ENCODE data around the gene ADAM12.

Gene ADAM12

DNA sequence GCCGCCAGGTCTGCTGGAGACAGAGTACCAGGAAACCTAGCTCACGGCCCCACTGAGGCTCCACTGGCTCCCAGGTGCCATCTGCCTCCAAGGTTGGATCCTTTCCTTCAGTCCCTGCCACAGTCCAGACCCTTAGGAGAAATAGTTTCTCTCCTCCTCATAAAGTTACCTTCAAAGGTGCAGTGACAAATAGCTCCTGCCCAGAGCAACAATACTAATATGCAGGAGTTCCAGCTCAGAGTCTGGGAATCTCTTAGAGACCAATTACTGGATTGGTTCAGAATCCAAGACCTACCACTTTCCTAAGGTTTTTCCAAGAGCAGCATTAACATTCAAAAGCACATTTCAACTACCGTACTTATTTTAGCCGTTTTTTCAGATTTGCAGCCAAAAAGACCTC is 41.0 kb upstream of the ADAM12 start:
- H3K9me3 ChIP-seq (ENCODE audit: insufficient read depth, low read length): no peaks in the 10 kb centered on the region
- H3K79me2 ChIP-seq (ENCODE audit: low read length): no peaks in the 10 kb centered on the region
- H3K27me3 ChIP-seq (ENCODE audit: low read depth, low read length): no peaks in the 10 kb centered on the region
- no peaks in the 10 kb centered on the region for H4K20me1 ChIP-seq (ENCODE audit: insufficient read depth, low read length)
- H3K36me3 ChIP-seq (replicated peaks; ENCODE audit: low read depth, low read length): no peaks in the 10 kb centered on the region
- H3K4me3 ChIP-seq (ENCODE audit: low read length): no peak overlapping the region
- no peak overlapping the region for H3K4me2 ChIP-seq (ENCODE audit: low read length)
- no peaks in the 10 kb centered on the region for H3K4me1 ChIP-seq (ENCODE audit: low read length)
- H3K27ac ChIP-seq (ENCODE audit: low read length): no peak overlapping the region
- no peak overlapping the region for H2AFZ ChIP-seq (ENCODE audit: low read depth, low read length)
- TF ChIP-seq CTCF (IDR thresholded peaks at IDR 0.05; ENCODE audit: low read depth, low read length): no peak
- no peak for TF ChIP-seq EZH2phosphoT487 (IDR thresholded peaks at IDR 0.05; ENCODE audit: low read depth)
- no peak overlapping the region for H3K9ac ChIP-seq (ENCODE audit: low read length)

DNA sequence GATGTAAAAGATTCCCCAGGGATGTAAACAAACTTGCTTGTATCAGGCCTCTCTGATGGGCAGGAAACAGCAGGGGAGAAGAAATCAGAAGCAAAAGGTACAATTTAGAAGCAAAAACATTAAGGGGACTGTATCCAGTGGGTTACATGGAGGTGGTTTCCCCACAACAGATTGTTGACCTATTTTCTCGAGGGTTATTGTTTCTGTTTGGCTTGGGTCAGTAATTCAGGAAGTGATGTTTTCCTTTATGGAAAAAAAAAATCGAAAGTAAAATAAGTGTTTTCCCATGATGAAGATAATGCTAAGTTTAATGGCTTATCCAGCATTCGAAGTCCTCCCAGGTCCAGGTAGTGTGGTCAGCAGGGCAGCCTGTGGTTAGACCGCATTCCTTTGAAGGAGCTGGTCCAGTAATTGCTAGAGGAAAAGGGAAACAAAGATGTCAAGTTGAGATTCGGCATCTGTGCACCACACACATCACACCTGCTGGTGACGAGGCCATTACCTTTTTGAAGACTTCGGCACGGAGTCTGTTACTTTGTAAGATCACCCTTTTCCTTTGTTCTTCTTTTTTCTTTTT is 37.3 kb upstream of the ADAM12 start:
- Histone ChIP-seq H3K79me2 (ENCODE audit: low read length) (no peaks in the 10 kb centered on the region), H3K9me3 (ENCODE audit: insufficient read depth, low read length) (no peaks in the 10 kb centered on the region), H3K27ac (ENCODE audit: low read length) (no peak overlapping the region), H3K4me2 (ENCODE audit: low read length) (no peak overlapping the region), H4K20me1 (ENCODE audit: insufficient read depth, low read length) (no peaks in the 10 kb centered on the region), H3K4me3 (ENCODE audit: low read length) (no peak overlapping the region), H3K36me3 (replicated peaks; ENCODE audit: low read depth, low read length) (no peaks in the 10 kb centered on the region), H2AFZ (ENCODE audit: low read depth, low read length) (no peak overlapping the region), H3K27me3 (ENCODE audit: low read depth, low read length) (no peaks in the 10 kb centered on the region), H3K9ac (ENCODE audit: low read length) (no peak overlapping the region), H3K4me1 (ENCODE audit: low read length) (no peaks in the 10 kb centered on the region)
- TF ChIP-seq CTCF (IDR thresholded peaks at IDR 0.05; ENCODE audit: low read depth, low read length): no peak
- no peak for TF ChIP-seq EZH2phosphoT487 (IDR thresholded peaks at IDR 0.05; ENCODE audit: low read depth)

DNA sequence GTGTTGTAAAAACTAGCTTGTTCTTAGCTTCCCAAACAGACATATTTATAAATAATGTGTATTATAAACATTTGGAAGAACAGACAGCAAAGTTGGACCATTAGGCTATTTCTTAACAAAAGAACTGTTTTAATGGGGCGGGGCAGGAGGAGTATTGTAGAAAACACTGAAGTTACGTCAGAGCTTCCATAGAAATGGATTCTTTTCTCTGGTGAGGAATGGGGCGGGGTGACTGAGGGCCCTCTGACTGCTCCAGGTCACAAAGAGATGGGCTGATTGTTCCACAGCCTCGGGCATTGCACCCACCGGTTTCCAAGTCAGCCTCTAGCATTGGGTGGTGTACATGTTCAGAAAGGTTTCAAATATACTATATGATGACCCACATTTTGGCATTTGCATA is 36.8 kb upstream of the ADAM12 start:
- Histone ChIP-seq H2AFZ (ENCODE audit: low read depth, low read length) (no peak overlapping the region), H3K27ac (ENCODE audit: low read length) (no peak overlapping the region), H3K9ac (ENCODE audit: low read length) (no peak overlapping the region), H3K9me3 (ENCODE audit: insufficient read depth, low read length) (no peaks in the 10 kb centered on the region), H3K4me2 (ENCODE audit: low read length) (no peak overlapping the region), H3K4me1 (ENCODE audit: low read length) (no peaks in the 10 kb centered on the region), H3K79me2 (ENCODE audit: low read length) (no peaks in the 10 kb centered on the region), H4K20me1 (ENCODE audit: insufficient read depth, low read length) (no peaks in the 10 kb centered on the region), H3K4me3 (ENCODE audit: low read length) (no peak overlapping the region), H3K27me3 (ENCODE audit: low read depth, low read length) (no peaks in the 10 kb centered on the region), H3K36me3 (replicated peaks; ENCODE audit: low read depth, low read length) (no peaks in the 10 kb centered on the region)
- TF ChIP-seq CTCF (IDR thresholded peaks at IDR 0.05; ENCODE audit: low read depth, low read length) (no peak), EZH2phosphoT487 (IDR thresholded peaks at IDR 0.05; ENCODE audit: low read depth) (no peak)

DNA sequence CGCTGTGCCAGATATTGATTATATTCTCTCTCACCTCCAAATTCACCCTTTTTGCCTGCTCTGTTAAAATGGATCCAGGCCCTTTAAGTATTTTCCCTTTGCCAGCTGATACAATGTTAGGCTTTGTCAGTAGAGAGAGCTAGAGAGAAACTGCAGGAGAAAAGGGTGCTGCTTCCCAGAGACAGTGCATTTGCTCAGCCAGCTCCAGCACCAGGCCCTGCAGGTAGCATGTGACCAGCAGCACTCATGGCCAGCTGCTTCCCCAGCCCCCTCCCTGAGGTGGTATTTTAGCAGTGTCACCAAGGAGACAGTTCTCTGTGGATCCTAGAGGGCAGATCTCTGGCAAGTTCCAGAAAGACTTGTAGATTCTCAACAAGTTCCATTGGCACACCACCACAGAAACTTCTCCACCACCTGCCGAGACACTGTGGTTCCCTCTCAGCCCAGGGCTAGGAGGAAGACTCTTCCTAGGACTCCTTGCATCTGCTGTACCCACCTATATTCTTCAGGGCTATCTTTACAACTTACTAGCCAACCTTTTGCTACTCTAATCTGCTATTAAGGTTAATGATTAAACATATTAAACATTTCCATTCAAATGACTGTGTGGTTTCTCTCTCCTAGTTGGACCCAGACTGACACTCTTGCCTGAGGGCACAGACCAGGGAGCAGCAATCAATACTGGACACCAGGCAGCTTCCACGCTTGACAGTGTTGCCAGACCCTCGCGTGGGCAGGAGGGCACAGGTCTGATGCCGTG is 35.6 kb upstream of the ADAM12 start:
- H3K4me1 ChIP-seq (ENCODE audit: low read length): no peaks in the 10 kb centered on the region
- H3K79me2 ChIP-seq (ENCODE audit: low read length): no peaks in the 10 kb centered on the region
- no peak overlapping the region for H2AFZ ChIP-seq (ENCODE audit: low read depth, low read length)
- no peak overlapping the region for H3K27ac ChIP-seq (ENCODE audit: low read length)
- H3K9ac ChIP-seq (ENCODE audit: low read length): no peak overlapping the region
- no peak overlapping the region for H3K4me3 ChIP-seq (ENCODE audit: low read length)
- no peak for TF ChIP-seq CTCF (IDR thresholded peaks at IDR 0.05; ENCODE audit: low read depth, low read length)
- TF ChIP-seq EZH2phosphoT487 (IDR thresholded peaks at IDR 0.05; ENCODE audit: low read depth): no peak
- H3K9me3 ChIP-seq (ENCODE audit: insufficient read depth, low read length): no peaks in the 10 kb centered on the region
- no peaks in the 10 kb centered on the region for H4K20me1 ChIP-seq (ENCODE audit: insufficient read depth, low read length)
- no peak overlapping the region for H3K4me2 ChIP-seq (ENCODE audit: low read length)
- no peaks in the 10 kb centered on the region for H3K27me3 ChIP-seq (ENCODE audit: low read depth, low read length)
- H3K36me3 ChIP-seq (replicated peaks; ENCODE audit: low read depth, low read length): no peaks in the 10 kb centered on the region

All from OCI-LY3 (cell line).